ENCODE data around the gene CALCB.

CALCB gene

GRCh38 chr11:15119352-15119751 is 46.0 kb downstream of the CALCB start:
- DNase-seq: no peak

- no peak for DNase-seq
Measured at GRCh38 chr11:15119826-15120225, 46.4 kb downstream of the CALCB start.

DNA sequence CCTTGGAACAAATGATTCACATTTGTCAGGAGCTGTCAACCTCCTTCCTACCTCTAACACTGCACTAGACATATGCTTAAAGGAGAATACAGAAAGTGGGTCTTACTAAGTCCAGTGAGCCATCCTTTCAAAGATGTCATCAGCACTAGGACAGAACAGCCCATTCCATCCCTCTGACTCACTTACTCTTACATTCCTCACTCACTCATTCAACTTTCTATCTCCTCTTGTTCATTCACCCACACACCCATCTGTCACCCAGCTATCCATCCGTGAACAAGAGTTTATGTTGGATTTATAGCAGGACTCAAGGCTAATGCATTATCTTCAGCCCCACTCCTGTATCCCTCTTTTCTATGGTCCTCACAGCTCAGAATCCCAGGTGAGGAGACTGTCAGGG is 50.5 kb downstream of the CALCB start:
- DNase-seq: no peak

- no peak for DNase-seq
Measured at GRCh38 chr11:15124528-15124927, 51.1 kb downstream of the CALCB start.

- no peak for DNase-seq
Measured at GRCh38 chr11:15127341-15127740, 53.9 kb downstream of the CALCB start.
